Kidney tubule cell (primary cell): ENCODE measurements around the gene MIER2.

Experiments used
- DNase-seq: peaks from one replicate; pipeline ENCODE4 v3.0.0-alpha.2; 2018; ENCODE audit warnings: low spot score

MIER2 gene

GRCh38 chr19:377801-378581 is 33.4 kb upstream of the MIER2 start:
- peak; percentile 23 for DNase-seq

GRCh38 chr19:376111-376470 is 31.5 kb upstream of the MIER2 start:
- no peak for DNase-seq

- DNase-seq: no peak
Observed at GRCh38 chr19:375395-376110, 31.0 kb upstream of the MIER2 start.

GRCh38 chr19:374886-375235 is 30.3 kb upstream of the MIER2 start:
- no peak for DNase-seq

GRCh38 chr19:374183-374885 is 29.7 kb upstream of the MIER2 start:
- DNase-seq: no peak

- no peak for DNase-seq
Observed at GRCh38 chr19:373391-374182, 29.0 kb upstream of the MIER2 start.

- DNase-seq: no peak
Observed at GRCh38 chr19:372306-372890, 27.8 kb upstream of the MIER2 start.

GRCh38 chr19:371501-372168 is 27.0 kb upstream of the MIER2 start:
- DNase-seq: no peak

- no peak for DNase-seq
Observed at GRCh38 chr19:370641-371330, 26.2 kb upstream of the MIER2 start.

GRCh38 chr19:369876-370275 is 25.3 kb upstream of the MIER2 start:
- no peak for DNase-seq

- DNase-seq: no peak
Observed at GRCh38 chr19:369256-369655, 24.7 kb upstream of the MIER2 start.

- DNase-seq: no peak
Observed at GRCh38 chr19:368630-369024, 24.0 kb upstream of the MIER2 start.

GRCh38 chr19:367963-368629 is 23.5 kb upstream of the MIER2 start:
- DNase-seq: no peak

- no peak for DNase-seq
Observed at GRCh38 chr19:367561-367960, 23.0 kb upstream of the MIER2 start.

- DNase-seq: no peak
Observed at GRCh38 chr19:366951-367350, 22.4 kb upstream of the MIER2 start.

- DNase-seq: no peak
Observed at GRCh38 chr19:366205-366783, 21.7 kb upstream of the MIER2 start.

GRCh38 chr19:364496-365287 is 20.1 kb upstream of the MIER2 start:
- DNase-seq: no peak

- no peak for DNase-seq
Observed at GRCh38 chr19:362683-363082, 18.1 kb upstream of the MIER2 start.

- DNase-seq: no peak
Observed at GRCh38 chr19:362154-362553, 17.6 kb upstream of the MIER2 start.
